ENCODE measurements around the gene OPRD1.

DNA sequence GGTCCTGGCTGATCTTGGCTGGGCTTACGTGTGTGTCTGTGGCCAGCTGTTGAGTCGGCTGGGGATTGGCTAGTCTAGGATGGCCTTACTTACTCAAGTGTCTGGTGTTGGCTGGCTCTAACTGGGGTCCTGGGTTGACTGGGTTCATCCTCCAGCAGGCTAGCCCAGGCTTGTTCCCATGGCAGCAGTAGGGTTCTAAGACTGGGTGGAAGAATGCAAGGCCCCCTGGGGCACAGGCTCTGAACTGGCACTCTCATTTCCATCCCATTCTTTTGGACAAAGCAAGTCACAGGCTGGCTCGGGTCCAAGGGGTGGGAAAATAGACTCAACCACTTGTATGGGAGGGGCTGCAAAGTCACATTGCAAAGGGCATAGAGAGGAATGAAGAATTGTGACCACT is 7.9 kb upstream of the OPRD1 start:
- TF ChIP-seq, protein P1, sequence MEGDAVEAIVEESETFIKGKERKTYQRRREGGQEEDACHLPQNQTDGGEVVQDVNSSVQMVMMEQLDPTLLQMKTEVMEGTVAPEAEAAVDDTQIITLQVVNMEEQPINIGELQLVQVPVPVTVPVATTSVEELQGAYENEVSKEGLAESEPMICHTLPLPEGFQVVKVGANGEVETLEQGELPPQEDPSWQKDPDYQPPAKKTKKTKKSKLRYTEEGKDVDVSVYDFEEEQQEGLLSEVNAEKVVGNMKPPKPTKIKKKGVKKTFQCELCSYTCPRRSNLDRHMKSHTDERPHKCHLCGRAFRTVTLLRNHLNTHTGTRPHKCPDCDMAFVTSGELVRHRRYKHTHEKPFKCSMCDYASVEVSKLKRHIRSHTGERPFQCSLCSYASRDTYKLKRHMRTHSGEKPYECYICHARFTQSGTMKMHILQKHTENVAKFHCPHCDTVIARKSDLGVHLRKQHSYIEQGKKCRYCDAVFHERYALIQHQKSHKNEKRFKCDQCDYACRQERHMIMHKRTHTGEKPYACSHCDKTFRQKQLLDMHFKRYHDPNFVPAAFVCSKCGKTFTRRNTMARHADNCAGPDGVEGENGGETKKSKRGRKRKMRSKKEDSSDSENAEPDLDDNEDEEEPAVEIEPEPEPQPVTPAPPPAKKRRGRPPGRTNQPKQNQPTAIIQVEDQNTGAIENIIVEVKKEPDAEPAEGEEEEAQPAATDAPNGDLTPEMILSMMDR (IDR thresholded peaks at IDR 0.05; ENCODE audit: insufficient read depth, low read length, poor library complexity, severe bottlenecking), result no peak
- no peak for TF ChIP-seq EZH2phosphoT487 (conservative IDR thresholded peaks at IDR 0.05; ENCODE audit: low read length)
